K562 (cell line): ENCODE data around the gene BMP6. TPM values are rescaled to one million over a fixed set of nuclear protein-coding genes. Genes with fewer than 3 reads are reported as not detected.

Experiments
- ATAC-seq: fragments of 200-7000 bp; cut with Tn5 transposase; 3 replicates; pipeline ENCODE4 v1.9.1; 2020; ENCODE audit warnings: moderate library complexity
- BruUV-seq: library from RNA; stranded (reverse); fragments of 400-500 nt; replicated peaks from 2 replicates; lab custom pipeline; 2021; lab: Mats Ljungman, UMichigan
- CTCF ChIA-PET: fragments of 300-600 bp; formaldehyde crosslinking; extraction: SDS; loops from one replicate; lab custom pipeline; 2021; ENCODE audit warnings: low intra/inter-chr PET ratio; lab: Yijun Ruan, JAX
- POLR2A ChIA-PET: fragments of 300-600, 350-650 bp; sonication (Branson Sonifier 250); formaldehyde crosslinking; extraction: SDS; loops from one replicate; lab custom pipeline; 2021; ENCODE audit warnings: antibody characterized with exemption, inconsistent platforms; lab: Yijun Ruan, JAX
- DNase-seq, 4 experiments: peaks; one replicate each; pipeline versions ENCODE4 v3.0.0 to v3.0.0-alpha.2; 2011 to 2018; ENCODE audit warnings: low spot score in 3 of 4, mixed read lengths in 3 of 4; ENCODE audit errors: extremely low read depth in 1 of 4
- FAIRE-seq: peaks from 2 replicates; lab custom pipeline; 2011; peaks lifted over from hg19 to GRCh38; lab: Jason Lieb, UNC
- H2AFZ ChIP-seq: 2 replicates; pipeline ENCODE4 v1.6.0; 2011; ENCODE audit warnings: low read depth, low read length, control low read depth, inconsistent platforms
- H3K27ac ChIP-seq: fragments of 200-600 bp; 3 replicates; pipeline ENCODE4 v1.8.0; 2011; ENCODE audit warnings: low read depth, mild to moderate bottlenecking, control low read depth, inconsistent platforms, low read length, moderate library complexity, mixed read lengths; ENCODE audit errors: extremely low read depth
- H3K27me3 ChIP-seq, 2 experiments: fragments of 300-600 bp in 1 of 2; 2 replicates in 1 of 2; 3 replicates in 1 of 2; pipeline versions ENCODE4 v1.6.0 to v1.8.0; 2011; ENCODE audit warnings: inconsistent platforms in 2 of 2, low read length in 2 of 2, mild to moderate bottlenecking in 1 of 2, mixed read lengths in 1 of 2, moderate library complexity in 1 of 2; ENCODE audit not compliant: control insufficient read depth in 2 of 2, insufficient read depth in 2 of 2
- H3K36me3 ChIP-seq: fragments of 300-600 bp; 3 replicates; pipeline ENCODE4 v1.8.0; 2011; ENCODE audit warnings: mild to moderate bottlenecking, low read length, inconsistent platforms; ENCODE audit not compliant: control insufficient read depth, insufficient read depth
- H3K4me1 ChIP-seq, 2 experiments: fragments of 200-600 bp in 1 of 2; replicated peaks in 1 of 2; 2 replicates in 1 of 2; 3 replicates in 1 of 2; pipeline versions ENCODE4 v1.5.1 to v1.8.0; 2011; ENCODE audit warnings: inconsistent platforms in 2 of 2, low read length in 2 of 2, mild to moderate bottlenecking in 1 of 2, mixed read lengths in 1 of 2, moderate library complexity in 1 of 2; ENCODE audit not compliant: control insufficient read depth in 2 of 2, insufficient read depth in 2 of 2
- H3K4me2 ChIP-seq: 2 replicates; pipeline ENCODE4 v1.6.1; 2011; ENCODE audit warnings: low read length, control low read depth, inconsistent platforms, mixed read lengths; ENCODE audit not compliant: insufficient read depth
- H3K4me3 ChIP-seq: fragments of 200-600 bp; sonication (generic), shearing (Covaris generic); 2 replicates; pipeline ENCODE4 v1.5.1; 2016; ENCODE audit warnings: control low read depth, inconsistent platforms
- H3K79me2 ChIP-seq: fragments of 200-600 bp; 3 replicates; pipeline ENCODE4 v1.8.0; 2011; ENCODE audit warnings: low read length, inconsistent platforms; ENCODE audit not compliant: control insufficient read depth, insufficient read depth
- H3K9ac ChIP-seq, 2 experiments: 2 replicates each; pipeline versions ENCODE4 v1.6.0 to v1.6.1; 2011; ENCODE audit warnings: low read depth in 2 of 2, low read length in 2 of 2, control low read depth in 1 of 2, inconsistent platforms in 1 of 2, mild to moderate bottlenecking in 1 of 2, mixed read lengths in 1 of 2; ENCODE audit not compliant: insufficient read depth in 1 of 2
- H3K9me1 ChIP-seq: one replicate; pipeline ENCODE4 v1.6.0; 2011; ENCODE audit warnings: inconsistent platforms, mild to moderate bottlenecking, low read length, moderate library complexity; ENCODE audit not compliant: control insufficient read depth, insufficient read depth
- H3K9me3 ChIP-seq: replicated peaks from 2 replicates; pipeline ENCODE4 v1.5.1; 2011; ENCODE audit warnings: low read depth, low read length, inconsistent platforms; ENCODE audit not compliant: control insufficient read depth, insufficient read depth
- H4K20me1 ChIP-seq: replicated peaks from 2 replicates; pipeline ENCODE4 v1.6.1; 2011; ENCODE audit warnings: low read length, inconsistent platforms, mixed read lengths; ENCODE audit not compliant: control insufficient read depth, insufficient read depth
- CC2D1A ChIP-seq: fragments of 450-650 bp; IDR thresholded peaks from 2 replicates; pipeline ENCODE4 v1.6.1; 2017; ENCODE audit warnings: mild to moderate bottlenecking
- KAT7 ChIP-seq: sonication (generic); formaldehyde crosslinking; IDR thresholded peaks from 2 replicates; pipeline ENCODE4 v1.8.0; 2022; ENCODE audit warnings: missing genetic modification reagents, mild to moderate bottlenecking, borderline replicate concordance
- KAT8 ChIP-seq: fragments of 450-650 bp; IDR thresholded peaks from 2 replicates; pipeline ENCODE4 v1.6.1; 2016; ENCODE audit warnings: low read depth, mild to moderate bottlenecking
- SMARCE1 ChIP-seq: fragments of 450-650 bp; IDR thresholded peaks from 2 replicates; pipeline ENCODE4 v1.7.1; 2016; ENCODE audit warnings: mild to moderate bottlenecking
- SP2 ChIP-seq: IDR thresholded peaks from 2 replicates; pipeline ENCODE4 v1.6.1; 2011; ENCODE audit warnings: mild to moderate bottlenecking, low read depth, low read length, moderate library complexity; ENCODE audit not compliant: poor library complexity, severe bottlenecking; ENCODE audit errors: extremely low read depth
- SRSF3 ChIP-seq: fragments of 200-400 bp; formaldehyde crosslinking; IDR thresholded peaks from 2 replicates; pipeline ENCODE4 v1.6.1; 2016; ENCODE audit warnings: mild to moderate bottlenecking, low read length, moderate library complexity; ENCODE audit not compliant: insufficient read depth
- STAT5A ChIP-seq: IDR thresholded peaks from 2 replicates; pipeline ENCODE4 v1.6.1; 2012; ENCODE audit warnings: low read length, inconsistent platforms, borderline replicate concordance
- TCF7L2 ChIP-seq: fragments of 150-350 bp; IDR thresholded peaks from 2 replicates; pipeline ENCODE4 v1.6.1; 2016; ENCODE audit warnings: low read depth, mild to moderate bottlenecking, low read length, moderate library complexity
- ZBTB34 ChIP-seq: fragments of 250-450 bp; sonication (Bioruptor Pico); IDR thresholded peaks from 2 replicates; pipeline ENCODE4 v1.8.0; 2021; ENCODE audit warnings: mild to moderate bottlenecking, moderate library complexity
- ZNF133 ChIP-seq: fragments of 250-450 bp; sonication (Bioruptor Pico); IDR thresholded peaks from 2 replicates; pipeline ENCODE4 v1.4.0; 2020; ENCODE audit warnings: mild to moderate bottlenecking
- ZNF184 ChIP-seq: sonication (generic); formaldehyde crosslinking; IDR thresholded peaks from 2 replicates; pipeline ENCODE4 v1.5.0; 2020; ENCODE audit warnings: missing genetic modification reagents
- ZNF444 ChIP-seq: fragments of 250-450 bp; sonication (Bioruptor Pico); IDR thresholded peaks from 2 replicates; pipeline ENCODE4 v1.4.0; 2020; ENCODE audit warnings: mild to moderate bottlenecking, moderate library complexity
- ZNF57 ChIP-seq: fragments of 450-650 bp; formaldehyde crosslinking; IDR thresholded peaks from 2 replicates; pipeline ENCODE4 v1.4.0; 2020; ENCODE audit warnings: mild to moderate bottlenecking, moderate library complexity
- ZNF707 ChIP-seq: fragments of 250-450 bp; sonication (Bioruptor Pico); conservative IDR thresholded peaks from 2 replicates; pipeline ENCODE4 v1.8.0; 2022; ENCODE audit warnings: inconsistent platforms, mild to moderate bottlenecking, moderate library complexity
- ZNF764 ChIP-seq: fragments of 250-450 bp; sonication (Bioruptor Pico); IDR thresholded peaks from 2 replicates; pipeline ENCODE4 v1.4.0; 2020; ENCODE audit warnings: low read depth, mild to moderate bottlenecking, moderate library complexity
- WGBS: fragments of 100-300 bp; shearing (Covaris generic); methylation state at CpG from one replicate; pipeline ENCODE4 v1.1.6; 2016; ENCODE audit warnings: low coverage, mixed read lengths; ENCODE audit not compliant: insufficient coverage; ENCODE audit errors: missing lambda C conversion rate; 5-methylcytosine and 5-hydroxymethylcytosine counted together
- in situ Hi-C: fragments of 300-500 bp; cut with MboI; formaldehyde crosslinking; loops from 4 replicates; pipeline ENCODE4 v1.15.0; 2018; ENCODE audit warnings: inconsistent platforms, mixed read lengths
- intact Hi-C: fragments of 100-400 bp; cut with micrococcal nuclease; formaldehyde crosslinking; loops from 2 replicates; pipeline ENCODE4 v1.14.2; 2022
- polyA plus RNA-seq, 8 experiments: library from polyadenylated mRNA; depleted of rRNA in 4 of 8; stranded (reverse) in 5 of 8; unstranded in 3 of 8; fragments of >200 nt; fragmentation: Nextera tagmentation in 2 of 8; fragmentation: Illumina TruSeq in 1 of 8; extraction: Ambion mirVana in 2 of 8; extraction: Trizol in 1 of 8; gene quantifications; 2 replicates each; pipeline versions ENCODE4 v1.2.1 to v1.2.3, GENCODE V29; 2011 to 2014; ENCODE audit warnings: inconsistent platforms in 1 of 8, missing spikeins in 1 of 8
- total RNA-seq, 7 experiments: library from RNA; depleted of rRNA in 6 of 7; stranded (reverse); fragments of >200 nt in 6 of 7; fragmentation: Illumina TruSeq in 2 of 7; extraction: Trizol in 2 of 7; gene quantifications; 2 replicates each; pipeline versions ENCODE4 v1.2.1 to v1.2.3, GENCODE V29; 2011 to 2021; ENCODE audit warnings: low replicate concordance in 1 of 7
- TF ChIP-seq, protein P1 (sequence below): fragments of 450-650 bp; IDR thresholded peaks from 2 replicates; pipeline ENCODE4 v1.6.1; 2017; ENCODE audit warnings: mild to moderate bottlenecking, moderate library complexity
- TF ChIP-seq, protein P2 (sequence below): fragments of 450-650 bp; formaldehyde crosslinking; IDR thresholded peaks from 2 replicates; pipeline ENCODE4 v1.4.0; 2020; ENCODE audit warnings: mild to moderate bottlenecking, mixed read lengths
- TF ChIP-seq, protein P3 (sequence below): fragments of 450-650 bp; formaldehyde crosslinking; conservative IDR thresholded peaks from 2 replicates; pipeline ENCODE4 v1.4.0; 2022; ENCODE audit warnings: mild to moderate bottlenecking, missing genetic modification characterization

The BMP6 gene
- total and polyA plus RNA-seq, 9 of the 15 experiments (the other 6 are each of a cell fraction or from before 2014, with no cell fraction given) = 0.01 to 0.13 (median 0.06) TPM; not detected in 3

DNA sequence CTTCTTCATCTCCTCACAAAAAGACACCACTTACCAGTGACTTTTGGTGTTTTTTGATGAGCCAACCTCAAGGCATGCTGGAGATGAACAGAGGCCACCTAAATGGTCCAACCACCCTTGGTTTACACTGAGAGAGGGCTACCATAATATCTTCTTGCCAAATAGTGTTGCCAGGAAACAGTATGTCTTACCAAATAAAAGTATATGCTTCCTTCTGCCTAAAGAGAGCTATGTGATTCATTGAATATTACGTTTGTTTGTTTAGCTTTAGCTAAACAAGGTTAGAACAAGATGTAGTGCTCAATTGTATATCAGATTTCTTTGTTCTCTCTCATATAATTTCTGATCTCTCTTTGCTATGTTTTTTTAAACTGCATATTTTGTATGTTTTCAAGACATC, 40.6 kb upstream of the BMP6 start:
- Histone ChIP-seq H2AFZ (peak overlapping the region; percentile 29; the same call in 1 of the 2 replicates), H3K79me2 (no peaks in the 10 kb centered on the region), H3K4me2 (no peak overlapping the region), H3K9me3 (no peaks in the 10 kb centered on the region), H3K9ac (no peak overlapping the region), H3K4me3 (no peak overlapping the region), H3K4me1 (peaks cover 4 to 9% of the 10 kb centered on the region in 2 experiments; a peak in 4 of 5 replicates), H4K20me1 (no peaks in the 10 kb centered on the region), H3K36me3 (no peaks in the 10 kb centered on the region), H3K27me3 (peaks cover 7 to 9% of the 10 kb centered on the region in 2 experiments; a peak in 4 of 5 replicates), H3K27ac (no peak overlapping the region), H3K9me1 (no peaks in the 10 kb centered on the region)
- BruUV-seq = no TSS peak
- TF ChIP-seq ZNF184 (no peak), STAT5A (no peak), KAT7 (CRISPR knock-in tag) (no peak), TCF7L2 (no peak), ZNF764 (no peak), ZBTB34 (no peak), CC2D1A (no peak), ZNF133 (CRISPR knock-in tag) (no peak), SP2 (no peak), ZNF707 (no peak), KAT8 (no peak), ZNF57 (no peak), SRSF3 (no peak), ZNF444 (CRISPR knock-in tag) (no peak), SMARCE1 (no peak)
- TF ChIP-seq, protein P1, sequence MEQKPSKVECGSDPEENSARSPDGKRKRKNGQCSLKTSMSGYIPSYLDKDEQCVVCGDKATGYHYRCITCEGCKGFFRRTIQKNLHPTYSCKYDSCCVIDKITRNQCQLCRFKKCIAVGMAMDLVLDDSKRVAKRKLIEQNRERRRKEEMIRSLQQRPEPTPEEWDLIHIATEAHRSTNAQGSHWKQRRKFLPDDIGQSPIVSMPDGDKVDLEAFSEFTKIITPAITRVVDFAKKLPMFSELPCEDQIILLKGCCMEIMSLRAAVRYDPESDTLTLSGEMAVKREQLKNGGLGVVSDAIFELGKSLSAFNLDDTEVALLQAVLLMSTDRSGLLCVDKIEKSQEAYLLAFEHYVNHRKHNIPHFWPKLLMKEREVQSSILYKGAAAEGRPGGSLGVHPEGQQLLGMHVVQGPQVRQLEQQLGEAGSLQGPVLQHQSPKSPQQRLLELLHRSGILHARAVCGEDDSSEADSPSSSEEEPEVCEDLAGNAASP = no peak
- TF ChIP-seq, protein P2, sequence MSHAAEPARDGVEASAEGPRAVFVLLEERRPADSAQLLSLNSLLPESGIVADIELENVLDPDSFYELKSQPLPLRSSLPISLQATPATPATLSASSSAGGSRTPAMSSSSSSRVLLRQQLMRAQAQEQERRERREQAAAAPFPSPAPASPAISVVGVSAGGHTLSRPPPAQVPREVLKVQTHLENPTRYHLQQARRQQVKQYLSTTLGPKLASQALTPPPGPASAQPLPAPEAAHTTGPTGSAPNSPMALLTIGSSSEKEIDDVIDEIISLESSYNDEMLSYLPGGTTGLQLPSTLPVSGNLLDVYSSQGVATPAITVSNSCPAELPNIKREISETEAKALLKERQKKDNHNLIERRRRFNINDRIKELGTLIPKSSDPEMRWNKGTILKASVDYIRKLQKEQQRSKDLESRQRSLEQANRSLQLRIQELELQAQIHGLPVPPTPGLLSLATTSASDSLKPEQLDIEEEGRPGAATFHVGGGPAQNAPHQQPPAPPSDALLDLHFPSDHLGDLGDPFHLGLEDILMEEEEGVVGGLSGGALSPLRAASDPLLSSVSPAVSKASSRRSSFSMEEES (CRISPR knock-in tag) = no peak
- TF ChIP-seq, protein P3, sequence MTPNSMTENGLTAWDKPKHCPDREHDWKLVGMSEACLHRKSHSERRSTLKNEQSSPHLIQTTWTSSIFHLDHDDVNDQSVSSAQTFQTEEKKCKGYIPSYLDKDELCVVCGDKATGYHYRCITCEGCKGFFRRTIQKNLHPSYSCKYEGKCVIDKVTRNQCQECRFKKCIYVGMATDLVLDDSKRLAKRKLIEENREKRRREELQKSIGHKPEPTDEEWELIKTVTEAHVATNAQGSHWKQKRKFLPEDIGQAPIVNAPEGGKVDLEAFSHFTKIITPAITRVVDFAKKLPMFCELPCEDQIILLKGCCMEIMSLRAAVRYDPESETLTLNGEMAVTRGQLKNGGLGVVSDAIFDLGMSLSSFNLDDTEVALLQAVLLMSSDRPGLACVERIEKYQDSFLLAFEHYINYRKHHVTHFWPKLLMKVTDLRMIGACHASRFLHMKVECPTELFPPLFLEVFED (CRISPR knock-in tag) = no peak
- intact Hi-C loops (no loop called here), in situ Hi-C loops (no loop called here)
- ChIA-PET CTCF (no interaction called here), POLR2A (no interaction called here)
- no peak for ATAC-seq
- no peak for DNase-seq
- FAIRE-seq = no peak
- WGBS = 3% methylated on average over 1 of the region's 1 CpG
